Mononuclear cell (primary cell): ENCODE results near the gene EXTL1. TPM values are rescaled to one million over a fixed set of nuclear protein-coding genes. Genes with fewer than 3 reads are reported as not detected.

ENCODE experiments used
- H3K27me3 ChIP-seq: 2 replicates; pipeline ENCODE4 v1.6.0; 2011; ENCODE audit warnings: low read length, control low read depth; ENCODE audit not compliant: insufficient read depth
- H3K4me1 ChIP-seq: 2 replicates; pipeline ENCODE4 v1.5.1; 2011; ENCODE audit warnings: mild to moderate bottlenecking, low read length, control low read depth; ENCODE audit not compliant: insufficient read depth
- H3K4me3 ChIP-seq: 2 replicates; pipeline ENCODE4 v1.5.1; 2011; ENCODE audit warnings: mild to moderate bottlenecking, low read length, moderate library complexity
- H3K9me3 ChIP-seq: 2 replicates; pipeline ENCODE4 v1.5.1; 2011; ENCODE audit warnings: low read depth, mild to moderate bottlenecking, control low read depth, low read length
- total RNA-seq: library from RNA; depleted of rRNA; stranded (reverse); fragments of >200 nt; gene quantifications from one replicate; pipeline ENCODE4 v1.2.3, GENCODE V29; 2012

EXTL1 gene
- total RNA-seq, 1 donor: under 0.01 TPM

- H3K27me3 ChIP-seq: no peaks in the 10 kb centered on the region
- H3K4me3 ChIP-seq: no peak overlapping the region
- no peaks in the 10 kb centered on the region for H3K4me1 ChIP-seq
- no peaks in the 10 kb centered on the region for H3K9me3 ChIP-seq
Observed at GRCh38 chr1:26059906-26060305, 38.3 kb downstream of the EXTL1 start.

- no peaks in the 10 kb centered on the region for H3K9me3 ChIP-seq
- H3K4me3 ChIP-seq: no peak overlapping the region
- H3K27me3 ChIP-seq: no peaks in the 10 kb centered on the region
- no peaks in the 10 kb centered on the region for H3K4me1 ChIP-seq
Observed at GRCh38 chr1:26060832-26061574, 39.4 kb downstream of the EXTL1 start.

- no peak overlapping the region for H3K4me3 ChIP-seq
- no peaks in the 10 kb centered on the region for H3K9me3 ChIP-seq
- H3K4me1 ChIP-seq: no peaks in the 10 kb centered on the region
- H3K27me3 ChIP-seq: no peaks in the 10 kb centered on the region
Observed at GRCh38 chr1:26064553-26064952, 43.0 kb downstream of the EXTL1 start.

- H3K9me3 ChIP-seq: no peaks in the 10 kb centered on the region
- H3K27me3 ChIP-seq: no peaks in the 10 kb centered on the region
- H3K4me3 ChIP-seq: no peak overlapping the region
- no peaks in the 10 kb centered on the region for H3K4me1 ChIP-seq
Observed at GRCh38 chr1:26066160-26066559, 44.6 kb downstream of the EXTL1 start.

- Histone ChIP-seq H3K27me3 (no peaks in the 10 kb centered on the region), H3K4me1 (no peaks in the 10 kb centered on the region)
Observed at GRCh38 chr1:26066857-26067256, 45.3 kb downstream of the EXTL1 start.

GRCh38 chr1:26067432-26067911, 45.9 kb downstream of the EXTL1 start, which contains the start of gene TRIM63:
Gene TRIM63, minus strand, starts transcription at chr1:26067630. Its CDS starts 136 bp downstream, at chr1:26067494.
- Histone ChIP-seq H3K9me3 (no peaks in the 10 kb centered on the region), H3K4me1 (no peaks in the 10 kb centered on the region), H3K4me3 (no peak within 1 kb of the TSS), H3K27me3 (no peaks in the 10 kb centered on the region)

More at GRCh38 chr1:26066857-26067256, 45.3 kb downstream of the EXTL1 start:
- no peaks in the 10 kb centered on the region for H3K9me3 ChIP-seq
- H3K4me3 ChIP-seq: no peak overlapping the region

- Histone ChIP-seq H3K9me3 (no peaks in the 10 kb centered on the region), H3K27me3 (no peaks in the 10 kb centered on the region), H3K4me1 (no peaks in the 10 kb centered on the region), H3K4me3 (no peak overlapping the region)
Observed at GRCh38 chr1:26069941-26070295, 48.3 kb downstream of the EXTL1 start.

- H3K4me1 ChIP-seq: no peaks in the 10 kb centered on the region
Observed at GRCh38 chr1:26070296-26070962, 48.9 kb downstream of the EXTL1 start.

GRCh38 chr1:26070963-26071342, 49.4 kb downstream of the EXTL1 start:
- Histone ChIP-seq H3K4me3 (no peak overlapping the region), H3K4me1 (no peaks in the 10 kb centered on the region), H3K27me3 (no peaks in the 10 kb centered on the region), H3K9me3 (no peaks in the 10 kb centered on the region)

More at GRCh38 chr1:26070296-26070962, 48.9 kb downstream of the EXTL1 start:
- H3K4me3 ChIP-seq: no peak overlapping the region
- no peaks in the 10 kb centered on the region for H3K27me3 ChIP-seq
- H3K9me3 ChIP-seq: no peaks in the 10 kb centered on the region

- Histone ChIP-seq H3K4me1 (no peaks in the 10 kb centered on the region), H3K9me3 (no peaks in the 10 kb centered on the region), H3K4me3 (no peak overlapping the region), H3K27me3 (no peaks in the 10 kb centered on the region)
Observed at GRCh38 chr1:26072305-26072704, 50.7 kb downstream of the EXTL1 start.

GRCh38 chr1:26075421-26076144, 54.0 kb downstream of the EXTL1 start:
- Histone ChIP-seq H3K9me3 (no peaks in the 10 kb centered on the region), H3K4me3 (no peak overlapping the region), H3K27me3 (no peaks in the 10 kb centered on the region), H3K4me1 (no peaks in the 10 kb centered on the region)

- no peaks in the 10 kb centered on the region for H3K4me1 ChIP-seq
- H3K27me3 ChIP-seq: no peaks in the 10 kb centered on the region
- no peak overlapping the region for H3K4me3 ChIP-seq
- no peaks in the 10 kb centered on the region for H3K9me3 ChIP-seq
Observed at GRCh38 chr1:26077524-26077923, 55.9 kb downstream of the EXTL1 start.

GRCh38 chr1:26078286-26079177, 57.0 kb downstream of the EXTL1 start:
- Histone ChIP-seq H3K4me1 (no peaks in the 10 kb centered on the region), H3K27me3 (no peaks in the 10 kb centered on the region), H3K9me3 (no peaks in the 10 kb centered on the region), H3K4me3 (no peak overlapping the region)

- Histone ChIP-seq H3K4me3 (no peak overlapping the region), H3K27me3 (no peaks in the 10 kb centered on the region), H3K4me1 (no peaks in the 10 kb centered on the region), H3K9me3 (no peaks in the 10 kb centered on the region)
Observed at GRCh38 chr1:26079178-26079563, 57.6 kb downstream of the EXTL1 start.
